Mucosa of descending colon (tissue), 3 donors: ENCODE results near the gene MYL7. TPM values are rescaled to one million over a fixed set of nuclear protein-coding genes. Genes with fewer than 3 reads are reported as not detected.

Source experiments
- ATAC-seq: fragments of 200-7000 bp; cut with Tn5 transposase; one replicate; pipeline ENCODE4 v1.9.1; 2020; ENCODE audit warnings: mild to moderate bottlenecking, moderate library complexity
- DNase-seq, 3 donors: peaks; one replicate each; pipeline ENCODE4 v3.0.0-alpha.2; 2020
- H3K36me3 ChIP-seq: fragments of 200-600 bp; one replicate; pipeline ENCODE4 v1.8.0; 2021; ENCODE audit warnings: low read depth, mild to moderate bottlenecking
- H3K4me1 ChIP-seq: fragments of 200-600 bp; one replicate; pipeline ENCODE4 v1.8.0; 2021; ENCODE audit warnings: low read depth, mild to moderate bottlenecking
- H3K4me3 ChIP-seq: fragments of 200-600 bp; one replicate; pipeline ENCODE4 v1.8.0; 2021; ENCODE audit warnings: mild to moderate bottlenecking
- H3K9me3 ChIP-seq: fragments of 200-600 bp; one replicate; pipeline ENCODE4 v1.8.0; 2021; ENCODE audit warnings: mild to moderate bottlenecking
- CTCF ChIP-seq: fragments of 200-600 bp; IDR thresholded peaks from one replicate; pipeline ENCODE4 v1.8.0; 2022; ENCODE audit warnings: antibody characterized with exemption, mild to moderate bottlenecking
- intact Hi-C, 2 donors: fragments of 100-400 bp; cut with DNase I in 1 of 2; cut with micrococcal nuclease in 1 of 2; formaldehyde crosslinking; loops; one replicate each; pipeline versions ENCODE4 v1.11.0 to v1.11.1; 2022; cut with DNase I, micrococcal nuclease
- total RNA-seq, 3 donors: library from RNA; stranded (reverse); fragmentation: NEBNext Ultra II Directional in 2 of 3; extraction: Animal tissue kit (Norgen Biotek cat#: 25700) in 2 of 3; gene quantifications; one replicate each; pipeline versions ENCODE4 v1.2.1 to v1.2.4, GENCODE V29; 2021 to 2023
- donor health status: DM: no; HTN: no; CAD: no; lungs with moderate emphysema.
- donor health status: DM: no; HTN: no; CAD: no.
- donor health status: DM: no; HTN: yes; CAD: no.

The MYL7 gene
- total RNA-seq, 3 donors from 2014 or later, result 2.0 TPM; not detected in 2

GRCh38 chr7:44134943-44135628, 6.0 kb downstream of the MYL7 start:
- no peaks in the 10 kb centered on the region for H3K4me1 ChIP-seq
- no peak overlapping the region for H3K4me3 ChIP-seq
- ATAC-seq (no peak), DNase-seq (no peak)
- no peaks in the 10 kb centered on the region for H3K9me3 ChIP-seq
- TF ChIP-seq CTCF, result no peak
- intact Hi-C loops, result no loop called here
- no peaks in the 10 kb centered on the region for H3K36me3 ChIP-seq

- no peak for TF ChIP-seq CTCF
- H3K4me3 ChIP-seq, result no peak overlapping the region
- DNase-seq, result no peak
- intact Hi-C loops, result no loop called here
- no peaks in the 10 kb centered on the region for H3K36me3 ChIP-seq
- H3K9me3 ChIP-seq, result no peaks in the 10 kb centered on the region
- no peak for ATAC-seq
- no peaks in the 10 kb centered on the region for H3K4me1 ChIP-seq
Observed at GRCh38 chr7:44133295-44133694, 7.8 kb downstream of the MYL7 start.

- Histone ChIP-seq H3K36me3 (no peaks in the 10 kb centered on the region), H3K4me3 (no peak overlapping the region), H3K9me3 (no peaks in the 10 kb centered on the region), H3K4me1 (no peaks in the 10 kb centered on the region)
- no peak for TF ChIP-seq CTCF
- intact Hi-C loops, result no loop called here
- no peak for ATAC-seq
- DNase-seq, result no peak
Observed at GRCh38 chr7:44132039-44132438, 9.1 kb downstream of the MYL7 start.

GRCh38 chr7:44131173-44132029, 9.7 kb downstream of the MYL7 start:
- H3K36me3 ChIP-seq, result no peaks in the 10 kb centered on the region
- no peak overlapping the region for H3K4me3 ChIP-seq
- TF ChIP-seq CTCF, result no peak
- ATAC-seq (peak; percentile 68), DNase-seq (no peak)
- intact Hi-C loops, result no loop called here
- no peaks in the 10 kb centered on the region for H3K9me3 ChIP-seq
- H3K4me1 ChIP-seq, result no peaks in the 10 kb centered on the region

- DNase-seq, result no peak
- Histone ChIP-seq H3K4me3 (no peak overlapping the region), H3K4me1 (no peaks in the 10 kb centered on the region), H3K9me3 (no peaks in the 10 kb centered on the region), H3K36me3 (no peaks in the 10 kb centered on the region)
- intact Hi-C loops, result no loop called here
- no peak for TF ChIP-seq CTCF
- no peak for ATAC-seq
Observed at GRCh38 chr7:44128721-44129582, 12.2 kb downstream of the MYL7 start.
